Mammary epithelial cell (primary cell): ENCODE data around the gene LRP1.

ENCODE experiments used
- CTCF ChIP-seq, 2 donors: IDR thresholded peaks in 1 of 2; conservative IDR thresholded peaks in 1 of 2; 2 replicates each; pipeline ENCODE4 v1.5.1; 2011 to 2012; ENCODE audit warnings: inconsistent platforms in 2 of 2, low read length in 2 of 2, mild to moderate bottlenecking in 2 of 2, control low read depth in 1 of 2, low read depth in 1 of 2; ENCODE audit not compliant: insufficient read depth in 1 of 2; ENCODE audit errors: extremely low read depth in 1 of 2
- EZH2 ChIP-seq: IDR thresholded peaks from 2 replicates; pipeline ENCODE4 v1.6.1; 2012; ENCODE audit warnings: low read length, inconsistent platforms, borderline replicate concordance

GRCh38 chr12:57173089-57173488, 44.8 kb downstream of the LRP1 start:
- TF ChIP-seq CTCF (conservative IDR thresholded peaks at IDR 0.05 in 1 of 2, IDR thresholded peaks at IDR 0.05 in 1 of 2; ENCODE audit: extremely low read depth in 1 of 2, insufficient read depth in 1 of 2, low read depth in 1 of 2, low read length in 2 of 2), result peak; percentile 37 to 56
- no peak for TF ChIP-seq EZH2
